Suprapubic skin (tissue), 4 donors: ENCODE results near the gene DNMBP. TPM values are rescaled to one million over a fixed set of nuclear protein-coding genes. Genes with fewer than 3 reads are reported as not detected.
A peak's percentile ranks its signal among the peaks of the same experiment; 100 is the strongest.
"Not testable (repeated sequence)": the region's sequence is repeated elsewhere in the genome, so short reads cannot be mapped to it uniquely, and the experiment has no call there.

Experiments used
- DNase-seq, 2 donors: peaks; one replicate each; pipeline ENCODE4 v3.0.0-alpha.2; 2019; ENCODE audit warnings: low spot score in 2 of 2
- H3K27ac ChIP-seq: fragments of 200-600 bp; sonication (generic); one replicate; pipeline ENCODE4 v1.5.1; 2019
- H3K27me3 ChIP-seq: fragments of 200-600 bp; sonication (generic); one replicate; pipeline ENCODE4 v1.5.1; 2019
- H3K36me3 ChIP-seq: fragments of 200-600 bp; sonication (generic); one replicate; pipeline ENCODE4 v1.5.1; 2019
- H3K4me1 ChIP-seq: fragments of 200-600 bp; sonication (generic); one replicate; pipeline ENCODE4 v1.5.1; 2019
- H3K4me3 ChIP-seq: fragments of 200-600 bp; sonication (generic); one replicate; pipeline ENCODE4 v1.5.1; 2019; ENCODE audit warnings: mild to moderate bottlenecking
- H3K9me3 ChIP-seq: fragments of 200-600 bp; sonication (generic); one replicate; pipeline ENCODE4 v1.5.1; 2019
- CTCF ChIP-seq, 2 donors: fragments of 200-600 bp in 1 of 2; fragments of 450-650 bp in 1 of 2; sonication (generic) in 1 of 2; IDR thresholded peaks; one replicate each; pipeline ENCODE4 v1.5.1; 2016 to 2019; ENCODE audit warnings: antibody characterized with exemption in 2 of 2, mild to moderate bottlenecking in 1 of 2, moderate library complexity in 1 of 2
- EP300 ChIP-seq: sonication (generic); formaldehyde crosslinking; IDR thresholded peaks from one replicate; pipeline ENCODE4 v1.6.1; 2017; ENCODE audit warnings: antibody characterized with exemption
- POLR2A ChIP-seq, 2 donors: fragments of 450-650 bp; IDR thresholded peaks; one replicate each; pipeline ENCODE4 v1.6.1; 2017; ENCODE audit warnings: antibody characterized with exemption in 2 of 2, mild to moderate bottlenecking in 2 of 2, moderate library complexity in 2 of 2
- POLR2AphosphoS5 ChIP-seq, 3 donors: sonication (generic); formaldehyde crosslinking; IDR thresholded peaks; one replicate each; pipeline ENCODE4 v1.6.1; 2017; ENCODE audit warnings: antibody characterized with exemption in 3 of 3
- WGBS: methylation state at CpG from one replicate; pipeline ENCODE4 v1.1.5; 2018; 5-methylcytosine and 5-hydroxymethylcytosine counted together
- total RNA-seq, 4 donors: library from RNA; depleted of rRNA; stranded (reverse); fragments of >200 nt; gene quantifications; one replicate each; pipeline ENCODE4 v1.1.0, GENCODE V29; 2016

Gene DNMBP
- total RNA-seq, 4 donors from 2014 or later: 43.4 to 89.6 (median 52.3) TPM

GRCh38 chr10:99952799-99953198 is 56.9 kb downstream of the DNMBP start:
- no peak for TF ChIP-seq CTCF (IDR thresholded peaks at IDR 0.05)
- TF ChIP-seq EP300: no peak
- TF ChIP-seq POLR2A (IDR thresholded peaks at IDR 0.05): no peak
- TF ChIP-seq POLR2AphosphoS5 (IDR thresholded peaks at IDR 0.05): no peak
- H3K36me3 ChIP-seq: peaks cover 47% of the 10 kb centered on the region

GRCh38 chr10:99946051-99946450 is 63.7 kb downstream of the DNMBP start:
- H3K9me3 ChIP-seq, DNase-seq, H3K4me3 ChIP-seq, H3K27ac ChIP-seq, H3K27me3 ChIP-seq: not testable (repeated sequence)
- Histone ChIP-seq H3K36me3 (peaks cover 10% of the 10 kb centered on the region), H3K4me1 (peaks cover 30% of the 10 kb centered on the region)
- 81% methylated on average over 2 of the region's 2 CpGs for WGBS

More at GRCh38 chr10:99952799-99953198, 56.9 kb downstream of the DNMBP start:
- H3K9me3 ChIP-seq: no peaks in the 10 kb centered on the region
- DNase-seq: no peak
- no peaks in the 10 kb centered on the region for H3K27me3 ChIP-seq
- H3K4me3 ChIP-seq: no peak overlapping the region
- 84% methylated on average over 2 of the region's 2 CpGs for WGBS
- H3K4me1 ChIP-seq: no peaks in the 10 kb centered on the region
- H3K27ac ChIP-seq: no peak overlapping the region

- H3K36me3 ChIP-seq: peaks cover 6% of the 10 kb centered on the region
- no peaks in the 10 kb centered on the region for H3K27me3 ChIP-seq
- TF ChIP-seq CTCF (IDR thresholded peaks at IDR 0.05): no peak
- no peaks in the 10 kb centered on the region for H3K9me3 ChIP-seq
- 50% methylated on average over 4 of the region's 4 CpGs for WGBS
- no peak overlapping the region for H3K4me3 ChIP-seq
- H3K4me1 ChIP-seq: peaks cover 30% of the 10 kb centered on the region
- peak in 1 of 2 donors; percentile 72 for DNase-seq
- peak overlapping the region; percentile 66 for H3K27ac ChIP-seq
Observed at GRCh38 chr10:99945263-99945662, 64.5 kb downstream of the DNMBP start.

GRCh38 chr10:99944860-99945259 is 64.9 kb downstream of the DNMBP start:
- Histone ChIP-seq H3K36me3 (peaks cover 5% of the 10 kb centered on the region), H3K4me1 (peaks cover 30% of the 10 kb centered on the region), H3K4me3 (no peak overlapping the region), H3K27ac (peak overlapping the region; percentile 66), H3K9me3 (no peaks in the 10 kb centered on the region), H3K27me3 (no peaks in the 10 kb centered on the region)
- WGBS: 84% methylated on average over 2 of the region's 2 CpGs
- DNase-seq: no peak
- TF ChIP-seq CTCF (IDR thresholded peaks at IDR 0.05) (no peak), POLR2A (IDR thresholded peaks at IDR 0.05) (no peak)

GRCh38 chr10:99943908-99944307 is 65.8 kb downstream of the DNMBP start:
- no peak for DNase-seq
- whole genome bisulfite sequencing: 80% methylated on average over 3 of the region's 3 CpGs
- H3K27ac ChIP-seq: no peak overlapping the region
- no peaks in the 10 kb centered on the region for H3K27me3 ChIP-seq
- peaks cover 5% of the 10 kb centered on the region for H3K36me3 ChIP-seq
- no peak overlapping the region for H3K4me3 ChIP-seq
- no peak for TF ChIP-seq POLR2AphosphoS5 (IDR thresholded peaks at IDR 0.05)
- TF ChIP-seq POLR2A (IDR thresholded peaks at IDR 0.05): no peak
- no peak for TF ChIP-seq EP300
- no peak for TF ChIP-seq CTCF (IDR thresholded peaks at IDR 0.05)
- H3K4me1 ChIP-seq: peaks cover 30% of the 10 kb centered on the region
- no peaks in the 10 kb centered on the region for H3K9me3 ChIP-seq
